ENCODE data around the gene ALLC. TPM values are rescaled to one million over a fixed set of nuclear protein-coding genes. Genes with fewer than 3 reads are reported as not detected.

ALLC gene
- total RNA-seq, 1 donor from 2014 or later, result not detected

DNA sequence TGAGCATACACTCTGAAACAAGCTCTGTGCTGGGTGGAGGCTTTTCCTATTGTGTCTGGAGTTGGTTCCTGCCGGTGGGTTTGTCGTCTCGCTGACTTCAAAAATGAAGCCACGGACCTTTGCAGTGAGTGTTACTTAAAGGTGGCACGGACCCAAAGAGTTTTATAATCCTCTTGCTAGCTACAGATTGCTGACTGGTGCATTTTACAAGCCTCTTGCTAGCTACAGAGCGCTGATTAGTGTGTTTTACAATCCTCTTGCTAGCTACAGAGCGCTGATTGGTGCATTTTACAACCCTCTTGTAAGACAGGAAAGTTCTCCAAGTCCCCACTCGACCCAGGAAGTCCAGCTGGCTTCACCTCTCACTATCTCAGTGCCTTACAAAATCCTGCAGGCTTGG is 60.7 kb downstream of the ALLC start:
- Histone ChIP-seq H3K4me3 (no peak overlapping the region), H3K4me1 (no peaks in the 10 kb centered on the region), H3K27ac (replicated peaks) (no peak overlapping the region), H3K36me3 (no peaks in the 10 kb centered on the region), H3K27me3 (ENCODE audit: low read depth) (peaks cover 15% of the 10 kb centered on the region), H3K9me3 (replicated peaks) (no peaks in the 10 kb centered on the region)
- TF ChIP-seq, protein P1, sequence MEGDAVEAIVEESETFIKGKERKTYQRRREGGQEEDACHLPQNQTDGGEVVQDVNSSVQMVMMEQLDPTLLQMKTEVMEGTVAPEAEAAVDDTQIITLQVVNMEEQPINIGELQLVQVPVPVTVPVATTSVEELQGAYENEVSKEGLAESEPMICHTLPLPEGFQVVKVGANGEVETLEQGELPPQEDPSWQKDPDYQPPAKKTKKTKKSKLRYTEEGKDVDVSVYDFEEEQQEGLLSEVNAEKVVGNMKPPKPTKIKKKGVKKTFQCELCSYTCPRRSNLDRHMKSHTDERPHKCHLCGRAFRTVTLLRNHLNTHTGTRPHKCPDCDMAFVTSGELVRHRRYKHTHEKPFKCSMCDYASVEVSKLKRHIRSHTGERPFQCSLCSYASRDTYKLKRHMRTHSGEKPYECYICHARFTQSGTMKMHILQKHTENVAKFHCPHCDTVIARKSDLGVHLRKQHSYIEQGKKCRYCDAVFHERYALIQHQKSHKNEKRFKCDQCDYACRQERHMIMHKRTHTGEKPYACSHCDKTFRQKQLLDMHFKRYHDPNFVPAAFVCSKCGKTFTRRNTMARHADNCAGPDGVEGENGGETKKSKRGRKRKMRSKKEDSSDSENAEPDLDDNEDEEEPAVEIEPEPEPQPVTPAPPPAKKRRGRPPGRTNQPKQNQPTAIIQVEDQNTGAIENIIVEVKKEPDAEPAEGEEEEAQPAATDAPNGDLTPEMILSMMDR (IDR thresholded peaks at IDR 0.05; ENCODE audit: borderline replicate concordance), result no peak
- intact Hi-C loops (cut with micrococcal nuclease), result no loop called here
- no peak for DNase-seq

- TF ChIP-seq, protein P1 (IDR thresholded peaks at IDR 0.05; ENCODE audit: borderline replicate concordance), result no peak
- Histone ChIP-seq H3K36me3 (no peaks in the 10 kb centered on the region), H3K27me3 (ENCODE audit: low read depth) (peaks cover 43% of the 10 kb centered on the region), H3K9me3 (replicated peaks) (no peaks in the 10 kb centered on the region), H3K27ac (replicated peaks) (no peak overlapping the region), H3K4me3 (no peak overlapping the region), H3K4me1 (peaks cover 8% of the 10 kb centered on the region)
- intact Hi-C loops (cut with micrococcal nuclease), result no loop called here
- DNase-seq, result no peak
Measured at GRCh38 chr2:3725002-3725401, 67.0 kb downstream of the ALLC start.

DNA sequence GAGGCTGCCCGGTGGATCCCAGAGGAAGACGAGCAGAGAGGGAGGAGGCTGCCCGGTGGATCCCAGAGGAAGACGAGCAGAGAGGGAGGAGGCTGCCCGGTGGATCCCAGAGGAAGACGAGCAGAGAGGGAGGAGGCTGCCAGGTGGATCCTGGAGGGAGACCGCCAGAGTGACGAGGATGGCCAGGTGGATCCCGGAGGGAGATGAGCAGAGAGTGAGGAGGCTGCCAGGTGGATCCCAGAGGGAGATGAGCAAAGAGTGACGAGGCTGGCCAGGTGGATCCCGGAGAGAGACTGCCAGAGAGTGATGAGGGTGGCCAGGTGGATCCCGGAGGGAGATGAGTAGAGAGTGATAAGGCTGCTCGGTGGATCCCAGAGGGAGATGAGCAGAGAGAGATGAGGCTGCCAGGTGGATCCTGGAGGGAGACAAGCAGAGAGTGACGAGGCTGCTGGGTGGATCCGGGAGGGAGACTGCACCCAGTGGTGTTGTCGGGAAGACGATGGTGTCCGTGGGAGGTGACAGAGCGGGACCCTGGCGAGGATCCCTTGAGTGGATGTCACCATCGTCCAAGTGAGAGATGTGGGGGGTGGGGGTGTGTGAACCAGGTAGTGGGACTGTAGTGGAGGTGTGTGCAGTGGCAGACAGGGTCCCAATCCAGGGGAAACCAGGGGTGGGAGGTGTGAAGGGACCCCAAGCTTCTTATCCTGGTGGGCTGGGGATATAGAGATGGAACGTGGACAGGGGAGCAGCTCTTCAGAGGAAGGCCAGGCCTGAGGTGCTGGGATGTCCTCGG is 67.7 kb downstream of the ALLC start:
- no peaks in the 10 kb centered on the region for H3K9me3 ChIP-seq (replicated peaks)
- DNase-seq, result no peak
- TF ChIP-seq, protein P1 (IDR thresholded peaks at IDR 0.05; ENCODE audit: borderline replicate concordance), result no peak
- H3K4me3 ChIP-seq, result no peak overlapping the region
- intact Hi-C loops (cut with micrococcal nuclease), result no loop called here
- H3K27me3 ChIP-seq (ENCODE audit: low read depth), result peaks cover 38% of the 10 kb centered on the region
- H3K27ac ChIP-seq (replicated peaks), result no peak overlapping the region
- H3K36me3 ChIP-seq, result no peaks in the 10 kb centered on the region
- peaks cover 8% of the 10 kb centered on the region for H3K4me1 ChIP-seq

DNA sequence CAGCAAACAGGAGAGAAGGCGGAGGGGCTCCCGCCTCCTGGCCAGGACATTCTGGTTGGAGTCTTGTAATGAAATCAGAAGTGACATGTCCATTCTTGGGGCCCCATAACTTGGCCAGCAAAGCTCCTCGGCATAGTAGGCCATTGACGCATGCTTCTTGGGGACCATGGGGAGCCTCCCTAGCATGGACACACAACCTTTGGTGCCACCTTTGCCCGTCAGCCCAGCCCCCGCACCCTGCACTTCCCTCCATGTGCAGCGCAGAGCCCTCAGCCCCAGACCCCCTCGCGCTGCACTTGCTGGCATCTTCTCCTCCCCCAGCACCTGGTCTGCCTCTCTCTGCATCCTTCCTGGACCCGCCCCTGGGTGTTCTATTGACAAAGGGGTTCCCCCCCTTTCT is 68.5 kb downstream of the ALLC start:
- no peak overlapping the region for H3K4me3 ChIP-seq
- H3K27ac ChIP-seq (replicated peaks), result no peak overlapping the region
- no peaks in the 10 kb centered on the region for H3K9me3 ChIP-seq (replicated peaks)
- H3K36me3 ChIP-seq, result no peaks in the 10 kb centered on the region
- TF ChIP-seq, protein P1 (IDR thresholded peaks at IDR 0.05; ENCODE audit: borderline replicate concordance), result no peak
- intact Hi-C loops (cut with micrococcal nuclease), result no loop called here
- DNase-seq, result no peak
- H3K4me1 ChIP-seq, result peaks cover 8% of the 10 kb centered on the region
- peaks cover 43% of the 10 kb centered on the region for H3K27me3 ChIP-seq (ENCODE audit: low read depth)

DNA sequence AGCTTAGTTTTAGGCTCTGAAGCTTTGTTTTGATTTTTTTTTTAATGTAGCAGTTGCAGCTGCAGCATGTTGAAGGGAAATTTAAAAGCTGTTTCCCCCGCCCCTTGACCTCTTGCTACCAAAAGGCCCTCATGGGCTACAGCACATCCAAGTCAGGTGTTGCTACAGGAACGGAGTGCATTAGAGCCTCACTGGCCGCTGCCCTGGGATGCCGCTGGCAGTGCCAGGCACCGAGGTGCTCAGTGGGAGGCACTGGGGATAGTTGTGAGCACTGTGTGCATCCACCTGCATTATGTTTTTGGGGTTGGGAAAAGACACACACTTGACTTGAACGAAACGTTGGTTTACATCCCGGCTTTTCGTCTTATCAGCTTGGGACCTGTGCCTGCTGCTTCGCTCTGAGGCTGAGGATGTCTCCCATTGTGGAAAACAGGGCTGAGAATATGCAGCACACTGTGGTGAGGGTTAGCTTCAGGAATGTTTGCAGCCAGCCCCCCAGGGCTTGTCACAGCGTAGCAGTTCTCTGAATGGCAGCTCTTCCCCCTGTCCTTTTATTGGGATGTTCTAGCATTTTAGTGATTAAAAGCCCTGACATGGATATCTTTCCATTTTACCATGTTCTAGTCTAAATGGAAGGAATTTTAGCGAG is 69.5 kb downstream of the ALLC start:
- no peaks in the 10 kb centered on the region for H3K9me3 ChIP-seq (replicated peaks)
- no peak for DNase-seq
- peaks cover 8% of the 10 kb centered on the region for H3K4me1 ChIP-seq
- TF ChIP-seq, protein P1 (IDR thresholded peaks at IDR 0.05; ENCODE audit: borderline replicate concordance), result no peak
- H3K27me3 ChIP-seq (ENCODE audit: low read depth), result peaks cover 43% of the 10 kb centered on the region
- H3K4me3 ChIP-seq, result peak overlapping the region; percentile 23
- H3K27ac ChIP-seq (replicated peaks), result no peak overlapping the region
- H3K36me3 ChIP-seq, result no peaks in the 10 kb centered on the region
- intact Hi-C loops (cut with micrococcal nuclease), result no loop called here
